Liver (tissue), 9 donors: Measurements from ENCODE around the gene HOXD9. TPM values are rescaled to one million over a fixed set of nuclear protein-coding genes. Genes with fewer than 3 reads are reported as not detected.

Experiments used
- DNase-seq: peaks from one replicate; pipeline ENCODE4 v3.0.0-alpha.2; 2017; ENCODE audit warnings: low spot score
- H3K27ac ChIP-seq, 2 donors: one replicate each; pipeline ENCODE4 v1.7.0; 2013; ENCODE audit warnings: inconsistent platforms in 2 of 2, low read length in 2 of 2, control low read depth in 1 of 2, low read depth in 1 of 2, mild to moderate bottlenecking in 1 of 2
- H3K27me3 ChIP-seq, 4 donors: one replicate each; pipeline versions ENCODE4 v1.6.1 to v1.7.0; 2013; ENCODE audit warnings: low read length in 3 of 4, inconsistent platforms in 1 of 4, mild to moderate bottlenecking in 1 of 4, moderate library complexity in 1 of 4; ENCODE audit not compliant: control insufficient read depth in 4 of 4, insufficient read depth in 4 of 4
- H3K36me3 ChIP-seq, 4 donors: one replicate each; pipeline versions ENCODE4 v1.6.1 to v1.7.0; 2013; ENCODE audit warnings: low read length in 3 of 4, mild to moderate bottlenecking in 3 of 4, low read depth in 1 of 4, moderate library complexity in 1 of 4; ENCODE audit not compliant: control insufficient read depth in 4 of 4, insufficient read depth in 3 of 4
- H3K4me1 ChIP-seq, 4 donors: one replicate each; pipeline versions ENCODE4 v1.6.1 to v1.7.0; 2013; ENCODE audit warnings: low read length in 3 of 4, mild to moderate bottlenecking in 3 of 4, moderate library complexity in 1 of 4; ENCODE audit not compliant: control insufficient read depth in 4 of 4, insufficient read depth in 4 of 4
- H3K4me3 ChIP-seq, 3 donors: one replicate each; pipeline versions ENCODE4 v1.6.1 to v1.7.0; 2013; ENCODE audit warnings: low read length in 3 of 3, control low read depth in 1 of 3, low read depth in 1 of 3, mild to moderate bottlenecking in 1 of 3
- H3K9ac ChIP-seq, 2 donors: one replicate each; pipeline ENCODE4 v1.7.0; 2013; ENCODE audit warnings: low read length in 2 of 2, mild to moderate bottlenecking in 2 of 2, moderate library complexity in 2 of 2, control low read depth in 1 of 2, low read depth in 1 of 2
- H3K9me3 ChIP-seq, 4 donors: one replicate each; pipeline versions ENCODE4 v1.6.1 to v1.7.0; 2013; ENCODE audit warnings: low read length in 3 of 4; ENCODE audit not compliant: control insufficient read depth in 4 of 4
- ATF3 ChIP-seq: IDR thresholded peaks from 2 replicates; pipeline ENCODE4 v1.6.1; 2016; ENCODE audit warnings: antibody characterized with exemption
- CTCF ChIP-seq: fragments of 150-350 bp; IDR thresholded peaks from 2 replicates; pipeline ENCODE4 v1.5.1; 2017; ENCODE audit warnings: improper control_type of control experiment, low read depth, low read length; ENCODE audit not compliant: missing input control
- EGR1 ChIP-seq, 2 donors: IDR thresholded peaks; 2 replicates each; pipeline ENCODE4 v1.6.1; 2016 to 2018; ENCODE audit warnings: antibody characterized with exemption in 2 of 2, low read depth in 2 of 2
- FOXA1 ChIP-seq: IDR thresholded peaks from 2 replicates; pipeline ENCODE4 v1.6.1; 2016; ENCODE audit warnings: antibody characterized with exemption
- GABPA ChIP-seq, 2 donors: IDR thresholded peaks in 1 of 2; conservative IDR thresholded peaks in 1 of 2; 2 replicates each; pipeline ENCODE4 v1.6.1; 2016; ENCODE audit warnings: antibody characterized with exemption in 2 of 2, mild to moderate bottlenecking in 1 of 2, moderate library complexity in 1 of 2
- HNF4G ChIP-seq: IDR thresholded peaks from 2 replicates; pipeline ENCODE4 v1.6.1; 2016; ENCODE audit warnings: antibody characterized with exemption
- NR2F2 ChIP-seq: IDR thresholded peaks from 2 replicates; pipeline ENCODE4 v1.6.1; 2016; ENCODE audit warnings: antibody characterized with exemption
- RAD21 ChIP-seq, 2 donors: IDR thresholded peaks; 2 replicates each; pipeline ENCODE4 v1.6.1; 2016; ENCODE audit warnings: antibody characterized with exemption in 2 of 2, mild to moderate bottlenecking in 2 of 2
- RXRA ChIP-seq, 2 donors: IDR thresholded peaks; 2 replicates each; pipeline ENCODE4 v1.6.1; 2017 to 2018; ENCODE audit warnings: antibody characterized with exemption in 2 of 2, mild to moderate bottlenecking in 1 of 2
- SP1 ChIP-seq: IDR thresholded peaks from 2 replicates; pipeline ENCODE4 v1.6.1; 2018; ENCODE audit warnings: antibody characterized with exemption, mild to moderate bottlenecking
- TAF1 ChIP-seq: conservative IDR thresholded peaks from 2 replicates; pipeline ENCODE4 v1.6.1; 2016; ENCODE audit warnings: antibody characterized with exemption, mild to moderate bottlenecking
- YY1 ChIP-seq: IDR thresholded peaks from 2 replicates; pipeline ENCODE4 v1.6.1; 2016; ENCODE audit warnings: antibody characterized with exemption, mild to moderate bottlenecking
- ZBTB33 ChIP-seq: IDR thresholded peaks from 2 replicates; pipeline ENCODE4 v1.6.1; 2016; ENCODE audit warnings: antibody characterized with exemption
- WGBS: extraction: QIAGEN DNeasy Blood & Tissue Kit; methylation state at CpG from one replicate; pipeline ENCODE4 v1.1.7; 2013; 5-methylcytosine and 5-hydroxymethylcytosine counted together
- polyA plus RNA-seq, 2 donors: library from polyadenylated mRNA; stranded (reverse) in 1 of 2; unstranded in 1 of 2; fragments of 200-250 nt in 1 of 2; fragments of >200 nt in 1 of 2; fragmentation: Nextera tagmentation in 1 of 2; extraction: Ambion mirVana in 1 of 2; gene quantifications; one replicate each; pipeline versions ENCODE4 v1.2.1 to v1.2.3, GENCODE V29; 2013 to 2015
- total RNA-seq, 2 donors: library from RNA; depleted of rRNA; stranded (reverse); fragments of >200 nt; gene quantifications; one replicate each; pipeline ENCODE4 v1.2.3, GENCODE V29; 2014
- TF ChIP-seq, protein P1 (sequence below): IDR thresholded peaks from 2 replicates; pipeline ENCODE4 v1.6.1; 2016; ENCODE audit warnings: antibody characterized with exemption
- donor health status: healthy.
- donor health status: healthy.
- donor health status: healthy.
- donor health status: healthy.
- donor health status: healthy.

HOXD9 gene
- total and polyA plus RNA-seq, 4 donors: 0.07 TPM; not detected in 3

- no peak for DNase-seq
- 10% methylated on average over 49 of the region's 49 CpGs for WGBS
- H3K9me3 ChIP-seq: peaks cover 0 to 11% (median 0%) of the 10 kb centered on the region in 4 donors
- peaks cover 2 to 14% (median 6%) of the 10 kb centered on the region in 4 donors for H3K4me1 ChIP-seq
- H3K36me3 ChIP-seq: no peaks in the 10 kb centered on the region
- H3K9ac ChIP-seq: no peak overlapping the region
- TF ChIP-seq ZBTB33 (no peak), CTCF (no peak), EGR1 (IDR thresholded peaks at IDR 0.05; ENCODE audit: low read depth in 2 of 2) (no peak), SP1 (no peak), RAD21 (IDR thresholded peaks at IDR 0.05) (no peak), FOXA1 (no peak), ATF3 (no peak), GABPA (IDR thresholded peaks at IDR 0.05 in 1 of 2, conservative IDR thresholded peaks at IDR 0.05 in 1 of 2) (no peak), RXRA (IDR thresholded peaks at IDR 0.05) (no peak), HNF4G (no peak), TAF1 (no peak), YY1 (no peak), NR2F2 (no peak)
- TF ChIP-seq, protein P1, sequence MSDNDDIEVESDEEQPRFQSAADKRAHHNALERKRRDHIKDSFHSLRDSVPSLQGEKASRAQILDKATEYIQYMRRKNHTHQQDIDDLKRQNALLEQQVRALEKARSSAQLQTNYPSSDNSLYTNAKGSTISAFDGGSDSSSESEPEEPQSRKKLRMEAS: no peak
- H3K27ac ChIP-seq: no peak overlapping the region
- H3K27me3 ChIP-seq: peaks cover 8 to 52% (median 25%) of the 10 kb centered on the region in 4 donors
- H3K4me3 ChIP-seq: no peak overlapping the region
Measured at GRCh38 chr2:176128172-176128981, 5.9 kb downstream of the HOXD9 start.

DNA sequence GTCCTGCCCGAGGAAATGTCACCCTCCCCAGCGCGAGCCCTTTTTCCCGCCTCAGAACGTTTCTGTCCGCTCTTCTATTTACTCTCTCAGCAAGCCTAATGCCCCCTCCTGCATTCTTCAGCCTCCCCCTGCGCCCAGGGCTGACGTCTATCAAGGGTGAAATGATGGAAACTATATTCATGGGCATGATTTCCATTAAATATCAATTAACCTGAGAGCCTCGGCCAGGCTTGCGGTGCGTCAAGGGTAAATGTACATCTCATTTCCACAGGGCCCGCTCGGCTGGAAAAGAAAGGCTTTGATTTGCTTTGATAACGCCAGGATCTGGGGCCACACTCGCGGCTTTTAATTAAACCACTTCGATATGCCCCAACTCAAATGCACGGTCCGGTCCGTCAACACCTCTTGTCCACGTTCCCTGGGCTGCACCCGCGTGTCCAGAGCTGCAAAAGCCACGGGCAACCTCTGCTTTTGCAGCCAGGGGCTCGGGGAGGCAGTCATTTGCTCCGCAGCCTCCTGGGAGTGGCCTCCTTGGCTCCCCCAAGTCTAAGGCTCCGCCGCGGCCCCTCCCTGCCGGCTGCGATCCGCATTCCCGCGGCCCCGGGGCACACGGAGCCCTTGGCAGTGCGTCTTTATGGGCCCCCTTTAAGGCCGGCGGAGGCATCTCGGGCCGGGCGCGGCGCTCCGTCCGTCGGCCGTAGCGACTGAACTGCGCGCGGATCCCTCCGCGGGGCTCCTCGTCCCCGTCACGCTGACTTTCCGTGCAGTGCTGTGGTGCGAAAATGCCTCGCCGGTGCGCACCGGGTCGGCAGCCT, 6.7 kb downstream of the HOXD9 start, which contains the start of gene HOXD8:
Gene HOXD8, plus strand, starts transcription at position 724 of the 815 bp plus-strand sequence. CDS start 662 bp downstream, outside the sequence.
- 4% methylated on average over 64 of the region's 64 CpGs for WGBS
- peaks cover 8 to 60% (median 26%) of the 10 kb centered on the region in 4 donors for H3K27me3 ChIP-seq
- TF ChIP-seq ATF3: no peak
- no peak within 1 kb of the TSS for H3K9ac ChIP-seq
- peaks cover 2 to 14% (median 6%) of the 10 kb centered on the region in 4 donors for H3K4me1 ChIP-seq
- H3K4me3 ChIP-seq: peak within 1 kb of the TSS in 1 of 3 donors; percentile 44
- H3K36me3 ChIP-seq: no peaks in the 10 kb centered on the region
- no peak for DNase-seq
- no peak within 1 kb of the TSS for H3K27ac ChIP-seq
- H3K9me3 ChIP-seq: peaks cover 0 to 11% (median 0%) of the 10 kb centered on the region in 4 donors
